HG03558 (cell line): ENCODE data around the gene CCL23.
"Not testable (repeated sequence)": the region's sequence is repeated elsewhere in the genome, so short reads cannot be mapped to it uniquely, and the experiment has no call there.

ENCODE experiments used
- ATAC-seq: cut with Tn5 transposase; IDR thresholded peaks from one replicate; pipeline ENCODE4 v1.9.1; 2021; ENCODE audit warnings: moderate number of reproducible peaks; ENCODE audit not compliant: unreplicated experiment; ENCODE audit errors: extremely low read depth

Gene CCL23

DNA sequence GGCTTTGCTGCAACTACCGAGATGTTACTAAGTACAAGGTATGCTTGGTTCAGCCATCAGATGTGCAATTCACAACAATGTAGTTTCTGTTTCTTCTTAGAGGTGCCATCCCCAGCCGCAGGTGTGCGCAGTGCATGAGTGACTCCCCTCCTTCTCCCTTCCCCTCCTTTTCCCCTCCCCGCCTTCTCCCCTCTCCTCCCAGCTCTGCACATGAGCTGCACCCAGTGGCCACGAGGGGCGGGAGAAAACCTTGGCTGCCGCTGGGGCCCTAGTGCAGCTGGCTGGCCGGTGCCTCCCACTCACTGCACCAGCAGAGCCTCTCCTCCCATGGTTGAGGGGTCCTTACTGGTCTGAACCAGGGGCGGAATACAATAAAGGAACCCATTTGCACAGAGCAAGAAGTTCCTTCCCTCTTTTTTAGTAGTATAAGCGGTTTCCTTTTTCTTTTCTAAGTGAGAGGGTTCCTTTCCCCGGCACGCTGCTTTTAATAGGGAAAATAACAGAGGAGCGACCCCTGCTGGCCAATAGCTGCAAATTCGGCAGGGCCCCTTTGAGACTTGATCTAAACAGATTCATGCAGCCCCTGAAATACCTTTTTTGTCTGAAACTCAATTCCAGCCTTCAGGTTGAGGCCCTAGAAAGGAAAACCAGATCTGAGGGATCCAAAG lies 8.6 kb downstream of the CCL23 start:
- ATAC-seq = no peak

DNA sequence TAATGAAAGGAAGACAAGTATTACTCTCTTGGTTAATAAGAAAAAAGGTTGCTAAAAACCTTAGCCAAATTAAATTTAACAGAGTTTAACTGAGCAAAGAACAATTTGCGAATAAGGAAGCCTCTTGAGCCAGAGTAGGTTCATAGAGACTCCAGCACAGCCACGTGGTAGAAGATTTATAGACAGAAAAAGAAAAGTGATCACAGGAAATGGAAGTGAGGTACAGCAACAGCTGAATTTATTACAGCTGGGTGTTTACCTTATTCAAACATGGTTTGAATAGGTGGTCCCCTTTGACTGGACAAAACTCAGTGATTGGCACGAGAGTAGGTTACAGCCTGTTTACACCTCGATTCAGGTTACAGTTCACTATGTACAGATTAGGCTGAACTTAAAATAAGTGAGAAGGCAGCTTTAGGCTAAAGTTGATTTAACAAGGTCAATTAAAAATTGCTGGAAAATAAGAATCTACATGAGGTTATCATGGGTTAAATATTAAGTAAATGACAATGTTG lies 13.1 kb downstream of the CCL23 start:
- ATAC-seq = no peak

DNA sequence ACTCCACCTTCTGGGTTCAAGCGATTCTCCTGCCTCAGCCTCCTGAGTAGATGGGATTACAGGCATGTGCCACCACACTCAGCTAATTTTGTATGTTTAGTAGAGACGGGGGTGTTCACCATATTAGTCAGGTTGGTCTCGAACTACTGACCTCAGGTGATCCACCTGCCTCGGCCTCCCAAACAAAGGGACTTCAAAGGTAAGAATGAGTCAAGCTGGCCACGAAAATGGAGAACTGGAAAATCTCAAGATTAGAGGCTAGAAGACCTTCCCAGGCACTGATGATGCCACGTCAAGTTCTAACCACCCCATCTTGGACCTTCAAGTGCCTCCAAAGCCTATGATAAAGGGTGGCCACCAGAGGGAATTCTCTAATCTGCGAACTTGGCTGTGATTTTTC lies 15.1 kb downstream of the CCL23 start:
- no peak for ATAC-seq

DNA sequence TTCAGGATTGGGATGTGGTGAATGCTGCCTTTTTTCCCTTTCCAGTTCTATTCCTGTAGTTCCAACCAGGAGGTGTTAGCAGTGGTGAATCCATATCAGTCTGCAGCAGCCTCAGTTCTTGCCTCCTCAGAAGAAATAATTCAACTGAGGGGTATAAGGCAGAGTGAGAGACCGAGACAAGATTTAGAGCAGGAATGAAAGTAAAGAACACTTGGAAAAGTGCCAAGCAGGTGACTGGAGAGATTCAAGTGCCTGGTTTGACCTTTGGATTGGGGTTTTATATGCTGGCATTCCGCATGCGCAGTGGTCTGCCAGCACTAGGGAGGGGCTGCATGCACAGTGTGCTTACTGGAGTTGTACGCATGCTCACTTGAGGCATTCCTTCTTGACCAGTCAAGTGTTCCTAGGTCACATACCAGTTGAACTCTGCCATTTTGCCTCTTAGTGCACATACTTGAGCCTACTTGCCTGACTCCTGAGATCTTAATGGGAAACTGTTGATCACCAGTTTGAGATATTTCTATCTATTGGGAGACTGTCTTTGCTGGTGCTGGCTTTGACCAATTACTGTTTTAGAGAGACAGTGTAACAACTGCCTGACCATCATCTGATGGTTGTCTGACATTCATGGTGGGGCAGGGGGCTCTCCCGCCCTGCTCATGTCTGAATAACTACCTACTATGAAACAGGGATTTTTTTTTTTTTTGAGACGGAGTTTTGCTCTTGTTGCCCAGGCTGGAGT lies 15.7 kb downstream of the CCL23 start:
- ATAC-seq = no peak

DNA sequence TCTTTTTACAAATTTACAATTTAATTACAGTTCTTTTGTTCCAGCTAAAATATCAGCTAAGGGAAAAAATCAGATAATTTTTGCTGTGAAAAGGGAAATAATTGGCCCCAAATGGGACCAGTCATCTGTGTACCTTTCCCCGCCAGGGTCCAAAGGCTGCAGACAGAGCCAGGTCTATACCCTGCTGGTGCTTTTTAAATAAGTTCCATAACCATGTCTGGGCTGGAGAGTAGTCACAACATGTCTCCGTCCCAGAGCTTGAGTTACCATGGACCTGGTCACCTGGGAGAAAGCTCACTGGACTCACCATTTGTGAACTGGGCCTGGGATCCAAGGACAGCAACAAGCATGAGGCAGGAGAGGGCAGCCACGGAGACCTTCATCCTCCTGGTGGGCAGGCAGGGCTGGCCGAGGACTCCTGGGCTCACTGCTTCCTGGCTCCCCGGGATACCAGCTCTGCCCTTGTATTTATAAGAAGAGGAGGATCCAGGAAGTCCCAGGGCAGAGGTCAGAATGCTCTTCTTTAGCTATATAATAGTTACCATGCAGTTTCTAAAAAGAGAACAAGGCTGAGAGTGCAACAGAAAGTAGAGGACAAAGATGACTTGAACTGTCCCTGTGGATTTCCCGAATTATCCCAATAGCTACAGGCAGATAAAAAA lies 16.5 kb downstream of the CCL23 start, which contains the start of gene CCL15:
TSS of gene CCL15 (minus strand) at position 444 of the 662 bp plus-strand sequence. CDS start at position 383, 61 bp downstream.
- no peak for ATAC-seq

DNA sequence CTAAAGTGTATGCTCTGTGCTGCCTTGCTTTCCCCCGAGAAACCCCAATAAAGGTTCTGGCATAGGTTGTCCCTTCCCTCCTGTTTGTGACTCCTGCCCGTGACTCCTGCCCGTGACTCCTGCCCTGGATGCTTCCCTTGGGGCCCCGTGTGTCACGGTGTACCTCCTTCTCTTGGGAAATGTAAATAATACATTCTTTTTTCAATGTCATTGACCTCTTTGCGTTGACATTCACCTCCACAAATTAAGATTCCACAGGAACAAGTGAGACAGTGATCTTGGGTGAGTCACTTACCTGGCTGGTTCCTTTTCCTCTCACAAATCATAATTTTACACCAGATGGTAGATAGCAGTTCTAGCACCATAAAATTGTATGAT lies 17.1 kb downstream of the CCL23 start:
- no peak for ATAC-seq

DNA sequence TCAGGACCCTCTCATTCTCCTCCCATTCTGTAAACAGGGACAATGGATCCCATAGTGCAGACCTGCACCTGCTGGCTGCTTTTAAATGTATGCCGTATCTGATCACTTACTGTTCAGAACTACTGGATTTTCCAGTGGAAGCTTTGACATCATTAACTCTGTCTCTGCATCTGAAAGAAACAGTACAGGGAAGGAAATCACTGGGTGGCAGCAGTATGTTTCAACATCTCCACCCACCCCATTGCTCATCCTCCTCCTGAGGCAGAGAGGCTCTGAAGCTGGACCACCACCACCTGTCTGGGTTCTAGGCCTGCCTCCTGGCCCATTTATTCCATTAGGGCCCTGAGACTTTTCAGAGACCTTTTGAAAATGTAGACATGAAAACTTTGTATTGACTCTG lies 19.0 kb downstream of the CCL23 start:
- no peak for ATAC-seq

DNA sequence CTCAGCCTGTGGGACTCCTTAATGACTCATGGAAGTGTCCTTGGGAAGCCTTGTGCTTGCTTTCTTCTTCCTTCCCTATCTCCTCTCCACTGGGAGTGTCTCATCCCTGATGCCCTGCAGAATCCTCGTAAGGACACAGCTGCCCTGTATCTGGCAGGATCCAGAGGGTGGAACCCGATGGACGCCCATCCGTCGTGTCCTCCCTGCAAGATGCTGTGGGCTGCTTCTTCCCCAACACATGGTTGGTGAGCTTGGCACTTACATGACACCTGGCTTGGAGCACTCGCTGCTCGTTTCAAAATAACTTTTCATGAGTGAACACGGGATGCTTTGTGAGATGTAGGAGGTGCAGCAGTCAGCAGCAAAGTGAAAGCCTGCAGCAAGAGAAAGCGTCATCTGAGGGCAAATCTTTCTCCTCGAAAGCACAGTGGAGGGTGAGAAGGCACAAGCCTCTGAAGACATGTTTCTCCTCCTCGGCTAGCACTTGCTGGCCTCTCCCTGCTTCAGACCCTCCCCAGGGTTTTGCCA lies 19.7 kb downstream of the CCL23 start:
- ATAC-seq = no peak

DNA sequence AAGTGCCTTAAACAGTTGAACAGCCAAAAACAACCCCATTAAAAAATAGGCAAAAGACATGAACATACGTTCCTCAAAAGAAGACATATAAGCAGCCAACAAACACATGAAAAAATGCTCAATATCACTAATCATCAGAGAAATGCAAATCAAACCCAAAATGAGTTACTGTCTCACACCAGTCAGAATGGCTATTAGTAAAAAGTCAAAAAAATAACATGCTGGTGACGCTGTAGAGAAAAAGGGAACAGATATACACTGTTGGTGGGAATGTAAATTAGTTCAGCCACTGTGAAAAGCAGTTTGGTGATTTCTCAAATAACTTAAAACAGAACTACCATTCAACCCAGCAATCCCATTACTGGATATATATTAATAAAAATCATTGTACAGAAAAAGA lies 22.4 kb downstream of the CCL23 start:
- ATAC-seq = not testable (repeated sequence)

DNA sequence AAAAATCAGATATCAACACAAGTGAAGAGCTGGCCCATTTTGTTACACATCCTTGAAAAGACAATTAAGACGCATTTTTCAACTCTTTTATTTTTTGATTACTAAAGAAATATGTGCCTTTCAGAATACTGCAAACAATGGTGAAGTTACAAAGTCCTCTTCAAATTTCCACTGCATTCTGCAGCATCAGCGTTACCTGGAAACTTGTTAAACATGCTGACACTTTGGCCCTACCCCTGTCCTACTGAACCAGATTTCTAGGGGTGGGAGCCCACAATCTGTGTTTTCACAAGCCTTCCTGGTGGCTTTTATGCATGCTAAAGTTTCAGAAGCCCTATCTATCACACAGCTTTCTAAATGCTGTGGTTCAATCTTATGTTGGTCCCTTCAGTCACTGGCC lies 26.7 kb downstream of the CCL23 start:
- ATAC-seq = no peak

DNA sequence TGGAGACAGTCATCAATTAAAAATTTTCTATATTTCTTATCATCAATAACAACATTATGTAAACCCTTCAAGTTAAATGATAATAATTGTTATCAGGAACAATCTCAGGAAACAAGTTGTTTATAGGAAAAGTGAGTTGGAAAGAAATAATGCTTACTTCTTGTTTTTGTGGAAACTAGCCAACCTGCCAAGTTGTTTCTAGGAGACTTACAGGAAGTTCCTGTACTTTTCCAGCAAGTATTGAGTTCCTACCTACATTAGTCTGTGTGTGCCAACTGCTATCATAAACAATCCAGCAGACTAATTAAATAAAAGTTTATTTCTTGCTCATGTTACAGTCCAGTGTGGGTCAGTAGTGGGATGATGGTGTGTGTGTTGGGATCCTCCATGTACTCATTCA lies 29.6 kb downstream of the CCL23 start:
- no peak for ATAC-seq

DNA sequence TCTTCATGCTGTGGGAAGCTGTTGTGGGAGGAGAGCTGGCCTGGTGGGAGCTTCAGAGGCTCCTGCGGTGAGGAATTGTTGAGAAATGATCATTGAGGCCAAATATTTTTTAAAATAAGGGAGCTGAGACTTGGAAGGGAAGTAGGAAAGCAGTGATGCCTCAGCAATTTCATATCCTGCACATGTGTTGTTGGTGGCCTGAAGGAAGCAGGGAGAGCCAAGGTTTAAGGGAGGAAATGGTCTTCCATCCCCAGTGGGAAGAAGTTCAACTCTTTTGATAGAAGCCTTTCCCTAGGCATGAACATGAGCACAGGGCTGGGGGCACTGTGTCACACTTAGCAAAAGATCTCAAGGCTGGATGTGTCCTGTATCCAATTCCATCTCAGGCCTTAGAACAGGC lies 31.1 kb downstream of the CCL23 start, which contains the start of gene CCL14:
TSS of gene CCL14 (minus strand) at position 87 of the 400 bp plus-strand sequence. CDS start at position 7, 80 bp downstream.
- ATAC-seq = no peak

DNA sequence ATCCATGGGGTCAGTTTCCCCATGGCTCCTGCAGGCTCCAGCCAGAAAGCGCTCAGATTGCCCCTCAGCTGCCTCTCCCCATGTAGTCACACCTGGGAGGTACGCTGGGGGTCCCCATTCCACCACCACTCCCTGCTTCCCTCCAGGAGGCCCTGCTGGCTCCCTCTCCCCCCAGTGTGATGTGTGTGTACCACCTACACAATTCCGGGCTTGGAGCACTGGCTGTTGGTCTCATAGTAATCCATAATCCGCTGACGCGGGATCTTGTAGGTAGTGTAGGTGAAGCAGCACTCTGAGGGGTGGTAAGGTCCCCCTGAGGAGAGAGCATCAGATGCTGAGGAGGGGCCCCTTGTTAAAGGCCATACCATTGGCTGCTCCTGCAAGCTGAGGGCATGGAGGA lies 33.6 kb downstream of the CCL23 start:
- ATAC-seq = no peak

DNA sequence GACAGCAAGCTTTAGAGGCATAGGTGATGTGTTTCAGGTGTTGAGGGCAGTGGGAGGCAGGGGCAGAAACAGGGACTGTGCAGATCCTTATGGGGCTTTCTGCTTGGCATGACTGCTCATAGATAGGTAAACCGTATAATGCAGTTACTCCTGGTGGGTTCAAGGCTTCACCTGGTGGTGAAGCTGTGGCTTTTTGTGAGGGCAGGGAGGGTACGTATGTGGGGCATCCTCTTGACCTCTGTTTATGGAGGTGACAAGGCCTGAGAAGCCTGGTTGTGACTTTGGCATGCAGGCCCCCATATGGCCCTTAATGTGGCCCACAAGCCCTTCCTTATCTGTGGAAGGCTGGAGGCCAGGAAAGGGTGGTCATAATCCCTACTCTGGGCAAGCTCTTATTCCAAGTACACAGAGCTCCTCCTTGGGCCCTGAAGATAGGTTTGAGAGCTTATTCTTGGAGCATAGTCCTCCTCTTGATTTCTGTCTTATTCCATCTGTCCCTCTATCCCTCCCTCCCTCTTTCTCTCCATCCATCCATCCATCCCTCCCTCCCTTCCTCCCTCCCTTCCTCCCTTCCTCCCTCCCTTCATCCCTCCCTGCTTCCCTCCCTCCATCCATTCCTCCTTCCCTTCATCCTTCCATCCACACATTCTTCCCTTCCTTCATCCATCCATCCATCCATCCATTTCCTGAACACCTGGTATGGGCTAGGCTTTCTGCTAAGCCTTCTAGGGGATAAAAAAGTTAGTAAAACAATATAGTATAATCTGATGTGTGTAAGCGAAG lies 35.2 kb downstream of the CCL23 start:
- ATAC-seq = no peak

DNA sequence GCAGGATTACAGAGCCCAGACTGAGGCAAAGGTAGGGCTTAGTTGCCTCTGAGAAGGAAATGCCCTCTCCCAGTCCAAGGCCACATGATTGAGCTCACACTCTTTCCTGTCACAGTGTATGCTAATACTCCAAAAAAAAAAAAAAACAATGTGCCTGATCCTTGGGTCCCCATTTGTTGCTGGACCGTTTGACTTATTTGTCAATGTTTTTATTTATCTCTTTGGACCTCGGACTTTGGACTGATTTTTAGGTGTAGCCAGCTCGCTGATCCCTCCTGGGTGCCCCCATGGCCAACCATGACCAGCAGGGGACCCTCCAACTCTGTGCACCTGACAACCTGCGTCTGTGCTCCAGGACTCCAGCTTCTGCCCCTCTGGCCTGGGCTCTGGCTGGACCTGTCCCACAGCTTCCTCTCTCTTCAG lies 35.9 kb downstream of the CCL23 start:
- no peak for ATAC-seq

DNA sequence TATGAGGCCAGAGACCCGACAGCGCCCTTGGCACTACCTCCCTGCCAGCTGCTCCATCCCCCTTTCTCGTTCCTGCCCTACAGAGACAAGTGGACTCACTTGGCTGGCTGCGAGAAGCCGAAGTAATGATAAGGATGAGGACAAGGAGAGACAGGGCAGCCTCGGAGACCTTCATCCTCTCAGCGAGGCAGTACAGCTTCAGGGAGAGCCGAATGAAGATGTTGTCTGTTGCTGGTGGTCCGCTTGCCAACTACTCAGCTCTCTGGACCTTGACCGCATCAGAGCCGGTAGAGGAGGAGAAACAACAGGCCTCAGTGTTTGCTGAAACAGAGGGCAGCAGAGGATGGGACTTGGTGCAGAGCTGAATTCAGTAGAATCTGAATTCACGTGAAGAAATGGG lies 36.5 kb downstream of the CCL23 start, which contains the start of gene CCL16:
TSS of gene CCL16 (minus strand) at position 252 of the 400 bp plus-strand sequence. CDS start at position 175, 77 bp downstream.
- no peak for ATAC-seq

DNA sequence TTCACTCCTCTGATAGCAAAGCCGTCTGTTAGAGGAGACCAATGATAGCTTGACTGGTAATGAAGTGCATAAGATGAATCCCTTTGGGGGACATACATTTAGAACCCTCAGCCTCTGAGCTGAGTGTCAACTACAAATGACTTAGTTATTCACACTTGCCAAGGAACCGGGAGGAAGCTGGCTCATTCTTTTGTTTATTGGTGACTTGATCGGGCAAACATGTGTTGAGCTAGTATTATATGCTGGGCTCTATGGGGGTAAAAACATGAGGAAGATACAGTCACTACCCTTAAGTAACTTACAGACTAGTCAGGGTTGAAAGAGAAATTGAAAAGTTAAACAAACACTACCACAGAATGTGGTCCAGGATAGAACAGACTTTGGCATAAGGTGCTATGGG lies 39.4 kb downstream of the CCL23 start:
- no peak for ATAC-seq

DNA sequence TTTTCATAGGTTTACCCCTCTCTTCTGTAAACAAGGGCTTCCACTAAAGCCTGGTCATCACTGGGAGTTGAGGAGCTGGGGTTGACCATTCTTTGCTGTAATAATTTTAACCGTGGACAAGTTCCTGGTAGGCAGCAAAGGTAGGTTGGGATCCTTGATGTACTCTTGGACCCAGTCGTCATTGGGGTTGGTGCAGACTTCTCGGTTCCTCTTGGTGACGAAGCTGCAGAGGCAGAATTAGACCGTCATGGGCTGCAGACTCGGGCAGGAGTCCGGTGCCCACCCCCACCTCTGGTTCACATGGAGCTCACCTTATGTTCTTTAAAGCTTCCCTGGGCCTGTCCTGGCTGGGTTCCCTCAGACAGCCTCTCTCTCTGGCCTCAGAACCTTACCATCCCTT lies 40.3 kb downstream of the CCL23 start:
- no peak for ATAC-seq

DNA sequence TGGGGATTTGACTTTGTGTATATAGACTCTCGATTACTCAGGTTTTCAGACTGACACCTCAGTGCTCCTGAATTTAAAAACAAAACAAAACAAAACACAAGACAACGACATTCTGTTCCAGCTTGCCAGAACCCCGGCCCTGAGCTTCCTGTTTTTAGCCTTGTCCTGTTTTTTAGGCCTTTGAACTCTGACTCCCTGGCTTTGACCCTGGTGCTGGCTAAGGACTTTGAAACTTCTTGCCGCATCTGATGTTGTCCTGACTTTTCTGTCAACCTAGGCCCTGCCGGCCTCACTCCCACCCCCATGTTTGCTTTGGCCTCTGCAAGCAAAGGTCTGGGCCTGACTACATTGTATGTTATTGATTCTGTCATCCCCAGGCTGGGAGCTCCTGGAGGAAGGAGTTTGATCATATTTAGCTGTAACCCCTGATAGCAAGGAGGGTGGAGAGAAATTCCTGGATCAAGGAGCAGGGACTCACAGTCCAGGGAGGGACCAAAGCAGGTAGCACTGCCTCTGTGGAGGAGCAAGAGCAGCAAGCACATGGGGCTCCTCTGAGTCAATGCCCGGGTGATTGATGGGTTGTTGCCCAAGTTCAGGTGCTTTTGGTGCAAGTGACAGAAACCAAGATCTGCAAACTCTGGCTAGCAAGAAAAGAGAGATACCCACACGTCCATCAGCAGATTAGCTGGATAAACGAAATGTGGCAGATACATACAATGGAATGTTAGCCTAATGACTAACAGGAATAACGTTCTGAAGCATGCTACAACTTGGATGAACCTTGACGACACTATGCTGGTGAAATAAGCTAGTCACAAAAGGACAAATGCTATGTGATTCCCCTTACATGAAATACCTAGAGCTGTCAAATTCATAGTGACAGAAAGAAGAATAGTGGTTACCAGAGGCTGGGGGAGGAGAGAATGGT lies 44.2 kb downstream of the CCL23 start:
- no peak for ATAC-seq
